Activated T-cell treated with anti-CD3 and anti-CD28 coated beads for 48 hours (primary cell): Measurements from ENCODE around the gene TIMD4.

Experiments
- DNase-seq: peaks from one replicate; pipeline ENCODE4 v3.0.0-alpha.2; 2020; ENCODE audit warnings: low read depth

Gene TIMD4

GRCh38 chr5:156922207-156922792, 40.7 kb downstream of the TIMD4 start:
- no peak for DNase-seq

GRCh38 chr5:156920861-156921431, 42.1 kb downstream of the TIMD4 start:
- no peak for DNase-seq

GRCh38 chr5:156920042-156920860, 42.8 kb downstream of the TIMD4 start:
- peak; percentile 70 for DNase-seq

GRCh38 chr5:156918311-156918845, 44.6 kb downstream of the TIMD4 start:
- no peak for DNase-seq

DNA sequence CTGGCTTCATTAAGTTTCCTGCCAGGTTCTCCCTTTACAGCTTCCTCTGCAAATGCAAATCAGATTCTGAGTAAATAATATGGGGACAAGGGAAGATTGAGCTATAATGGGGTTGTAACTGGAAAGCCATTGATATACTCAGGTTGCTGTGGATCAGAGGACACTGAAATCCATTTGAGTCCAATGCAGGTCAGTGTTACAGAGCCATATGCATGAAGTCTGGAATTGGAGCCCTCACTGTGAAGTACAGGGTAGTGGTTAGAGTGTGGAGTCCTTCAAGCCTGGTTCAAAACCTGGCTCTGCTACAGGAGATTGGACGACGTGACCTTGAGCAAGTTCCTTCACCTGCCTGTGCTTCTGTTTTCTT, 48.7 kb downstream of the TIMD4 start:
- DNase-seq, result no peak

DNA sequence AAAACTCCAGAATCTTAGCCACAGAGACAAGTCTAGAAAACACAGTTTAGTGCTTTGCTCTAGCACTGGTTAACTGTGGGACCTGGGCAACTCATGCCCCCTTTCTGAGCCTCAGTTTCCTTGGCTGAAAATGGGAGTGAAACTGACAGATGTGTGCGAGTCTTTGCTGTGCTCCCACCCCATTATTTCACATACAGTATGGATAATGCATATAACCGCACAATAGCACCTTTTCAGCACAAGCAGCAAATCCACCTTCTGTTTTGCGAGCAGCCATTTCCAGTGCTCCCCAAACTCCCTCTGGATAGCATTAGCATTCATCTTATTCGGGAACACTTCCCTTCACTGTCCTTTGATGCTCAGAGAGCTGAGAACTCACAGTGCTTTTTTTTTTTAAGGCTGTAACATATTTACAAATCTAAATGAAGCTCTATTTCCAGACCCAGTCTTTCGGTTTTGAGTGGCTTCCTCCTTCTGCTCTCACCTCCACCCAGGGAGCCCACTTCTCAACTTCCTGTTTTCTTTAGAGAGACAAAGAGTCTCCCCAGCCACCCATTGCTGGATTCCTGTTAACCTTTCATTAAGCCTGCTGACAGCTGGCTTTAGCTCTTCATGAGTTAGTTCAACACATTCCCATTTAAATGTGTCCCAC, 49.2 kb downstream of the TIMD4 start:
- no peak for DNase-seq

- no peak for DNase-seq
These were observed 49.7 kb downstream of the TIMD4 start for GRCh38 chr5:156913355-156913718.

GRCh38 chr5:156912869-156913268, 50.2 kb downstream of the TIMD4 start:
- DNase-seq, result no peak

- DNase-seq, result no peak
These were observed 53.8 kb downstream of the TIMD4 start for GRCh38 chr5:156909180-156909579.

- DNase-seq, result no peak
These were observed 55.4 kb downstream of the TIMD4 start for GRCh38 chr5:156907667-156908066.

- no peak for DNase-seq
These were observed 56.2 kb downstream of the TIMD4 start for GRCh38 chr5:156906807-156907206.

- no peak for DNase-seq
These were observed 66.5 kb downstream of the TIMD4 start for GRCh38 chr5:156896546-156896945.

DNA sequence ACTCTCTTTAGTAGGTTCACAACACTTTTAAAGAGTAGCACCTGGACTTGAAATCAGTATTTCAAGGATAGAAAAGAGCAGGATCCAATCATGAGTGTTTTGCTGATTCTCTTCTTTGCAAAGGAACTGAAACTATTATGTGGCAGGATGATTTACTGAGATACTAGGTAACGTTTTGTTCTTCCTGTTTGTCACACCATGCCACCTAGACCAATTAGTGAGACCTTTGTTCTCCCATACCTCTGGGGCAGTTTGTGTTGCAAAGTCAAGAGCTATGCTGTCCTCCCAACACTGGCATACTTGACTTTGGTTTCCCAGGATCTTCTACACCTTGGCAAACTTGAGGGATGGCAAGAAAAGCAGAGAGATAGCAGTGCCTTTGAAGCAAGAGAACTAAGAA, 69.5 kb downstream of the TIMD4 start:
- DNase-seq, result no peak

DNA sequence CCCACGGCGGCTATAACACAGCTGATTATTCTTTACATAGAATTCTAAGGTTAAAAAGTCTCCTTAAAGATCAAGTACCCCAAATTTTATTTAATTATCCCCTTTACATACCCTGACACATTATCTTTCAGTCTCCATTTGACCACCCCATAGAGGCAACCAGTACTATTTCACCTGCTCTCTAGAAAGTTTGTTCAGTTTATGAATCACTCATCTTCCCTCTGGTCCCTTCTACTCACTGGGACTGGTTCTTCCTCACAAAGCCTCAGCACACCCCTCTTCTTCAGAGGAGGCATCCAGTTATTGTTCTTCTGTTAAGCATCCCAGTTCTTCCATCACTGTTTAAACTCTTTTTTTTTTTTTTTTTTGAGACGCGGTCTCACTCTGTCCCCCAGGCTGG, 70.2 kb downstream of the TIMD4 start:
- DNase-seq, result no peak

DNA sequence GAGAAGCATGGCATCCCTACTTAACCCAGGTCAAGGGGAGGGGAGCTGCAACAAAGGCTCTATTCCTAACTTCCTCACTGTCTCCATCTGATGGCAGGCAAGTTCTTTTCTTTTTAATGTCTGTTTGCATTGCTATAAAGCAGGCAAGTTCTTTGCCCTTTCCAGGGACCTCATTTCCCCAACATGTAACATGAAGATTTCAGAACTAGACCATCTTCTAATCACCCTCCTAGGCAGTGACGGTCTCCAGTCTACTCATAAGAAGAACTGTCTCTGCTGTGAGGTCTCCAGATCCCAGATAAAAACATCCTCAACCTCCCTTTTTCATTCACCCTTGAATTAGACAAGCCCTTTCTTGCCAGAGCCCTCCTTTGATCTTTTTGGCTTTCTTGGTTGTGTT, 70.8 kb downstream of the TIMD4 start:
- no peak for DNase-seq

- DNase-seq, result no peak
These were observed 74.5 kb downstream of the TIMD4 start for GRCh38 chr5:156888520-156888919.

GRCh38 chr5:156883316-156883875, 79.6 kb downstream of the TIMD4 start:
- no peak for DNase-seq

DNA sequence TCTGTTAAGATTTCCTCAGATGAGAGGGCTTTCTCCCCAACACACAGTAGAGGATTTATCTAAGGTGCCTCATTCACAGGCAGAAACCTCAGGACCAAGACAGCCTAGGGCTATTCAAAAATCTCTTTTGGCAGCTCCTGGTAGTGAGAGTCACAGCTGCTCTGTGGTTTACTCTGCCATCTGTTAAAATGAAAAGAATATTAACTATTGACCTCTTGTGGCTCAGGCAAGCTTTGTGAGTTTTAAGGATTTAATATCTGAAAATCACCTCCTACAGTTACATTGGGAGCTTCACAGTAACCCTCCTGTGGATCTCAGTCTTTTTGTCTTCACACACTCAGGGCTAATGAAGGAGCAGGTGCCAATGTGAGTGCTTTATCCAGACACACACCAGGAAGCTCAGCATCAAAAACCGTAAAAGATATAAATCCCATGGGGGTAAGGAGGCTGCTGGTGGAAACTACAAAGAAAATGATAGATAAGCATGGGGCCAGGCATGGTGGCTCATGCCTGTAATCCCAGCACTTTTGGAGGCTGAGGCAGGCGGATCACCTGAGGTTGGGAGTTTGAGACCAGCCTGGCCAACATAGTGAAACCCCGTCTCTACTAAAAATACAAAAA, 83.3 kb downstream of the TIMD4 start:
- no peak for DNase-seq

DNA sequence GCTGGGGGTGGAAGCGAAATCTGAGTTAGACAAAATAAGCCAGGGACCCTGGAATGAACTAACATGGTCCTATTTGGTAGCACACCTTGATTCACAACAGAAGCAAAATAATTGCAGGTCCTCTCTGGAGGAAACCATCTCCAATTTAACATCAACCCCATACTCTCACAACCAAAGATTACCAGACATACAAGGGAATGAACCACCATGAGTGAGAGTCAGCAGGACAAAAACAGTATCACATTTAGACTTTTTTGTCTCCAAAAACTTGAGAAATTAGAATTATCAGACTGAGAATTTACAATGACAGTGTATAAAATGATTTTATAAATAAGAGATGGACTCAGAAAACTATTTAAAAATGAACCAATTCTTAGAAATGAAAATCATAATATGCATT, 91.8 kb downstream of the TIMD4 start:
- DNase-seq, result no peak

- DNase-seq, result no peak
These were observed 92.6 kb downstream of the TIMD4 start for GRCh38 chr5:156870498-156870839.
